GM10847 (cell line): ENCODE results near the gene SPTA1.

ENCODE experiments used
- POLR2A ChIP-seq: IDR thresholded peaks from 2 replicates; pipeline ENCODE4 v1.6.1; 2011; ENCODE audit not compliant: insufficient read length; ENCODE audit errors: extremely low read depth

SPTA1 gene

GRCh38 chr1:158686111-158687009 lies at the start of gene SPTA1:
Gene SPTA1, minus strand, starts transcription at chr1:158686715. Its CDS starts 198 bp downstream, at chr1:158686517.
- no peak for TF ChIP-seq POLR2A

GRCh38 chr1:158735848-158736247 lies 49.3 kb upstream of the SPTA1 start:
- no peak for TF ChIP-seq POLR2A

GRCh38 chr1:158732524-158732923 lies 46.0 kb upstream of the SPTA1 start:
- TF ChIP-seq POLR2A = no peak

- TF ChIP-seq POLR2A = no peak
Observed at GRCh38 chr1:158731707-158732106, 45.2 kb upstream of the SPTA1 start.

- no peak for TF ChIP-seq POLR2A
Observed at GRCh38 chr1:158730453-158730852, 43.9 kb upstream of the SPTA1 start.

GRCh38 chr1:158728510-158729225 lies 42.2 kb upstream of the SPTA1 start:
- no peak for TF ChIP-seq POLR2A

- no peak for TF ChIP-seq POLR2A
Observed at GRCh38 chr1:158724442-158724841, 37.9 kb upstream of the SPTA1 start.

- TF ChIP-seq POLR2A = no peak
Observed at GRCh38 chr1:158720620-158721019, 34.1 kb upstream of the SPTA1 start, which contains the start of gene OR6K3. Gene OR6K3, minus strand, starts transcription at chr1:158720720. Its CDS starts 2,605 bp downstream, at chr1:158718115.

- no peak for TF ChIP-seq POLR2A
Observed at GRCh38 chr1:158719664-158720063, 33.1 kb upstream of the SPTA1 start.

- no peak for TF ChIP-seq POLR2A
Observed at GRCh38 chr1:158717344-158717743, 30.8 kb upstream of the SPTA1 start.

- no peak for TF ChIP-seq POLR2A
Observed at GRCh38 chr1:158716335-158716734, 29.8 kb upstream of the SPTA1 start.

GRCh38 chr1:158714754-158715153 lies 28.2 kb upstream of the SPTA1 start:
- TF ChIP-seq POLR2A = no peak

- no peak for TF ChIP-seq POLR2A
Observed at GRCh38 chr1:158711098-158711497, 24.6 kb upstream of the SPTA1 start.

- no peak for TF ChIP-seq POLR2A
Observed at GRCh38 chr1:158706096-158706495, 19.6 kb upstream of the SPTA1 start.

- TF ChIP-seq POLR2A = no peak
Observed at GRCh38 chr1:158700552-158700951, 14.0 kb upstream of the SPTA1 start, which contains the start of gene OR6K2. Gene OR6K2, minus strand, starts transcription at chr1:158700652. Its CDS starts 0 bp downstream, at chr1:158700652.

GRCh38 chr1:158694596-158694995 lies 8.1 kb upstream of the SPTA1 start:
- no peak for TF ChIP-seq POLR2A

GRCh38 chr1:158692356-158692755 lies 5.8 kb upstream of the SPTA1 start:
- TF ChIP-seq POLR2A = no peak

GRCh38 chr1:158691907-158692306 lies 5.4 kb upstream of the SPTA1 start:
- TF ChIP-seq POLR2A = no peak
